Fibroblast of skin of scalp (primary cell): ENCODE data around the gene HGS.
A peak's percentile ranks its signal among the peaks of the same experiment; 100 is the strongest.

Experiments
- DNase-seq: peaks from one replicate; pipeline ENCODE4 v3.0.0-alpha.2; 2013

HGS gene

DNA sequence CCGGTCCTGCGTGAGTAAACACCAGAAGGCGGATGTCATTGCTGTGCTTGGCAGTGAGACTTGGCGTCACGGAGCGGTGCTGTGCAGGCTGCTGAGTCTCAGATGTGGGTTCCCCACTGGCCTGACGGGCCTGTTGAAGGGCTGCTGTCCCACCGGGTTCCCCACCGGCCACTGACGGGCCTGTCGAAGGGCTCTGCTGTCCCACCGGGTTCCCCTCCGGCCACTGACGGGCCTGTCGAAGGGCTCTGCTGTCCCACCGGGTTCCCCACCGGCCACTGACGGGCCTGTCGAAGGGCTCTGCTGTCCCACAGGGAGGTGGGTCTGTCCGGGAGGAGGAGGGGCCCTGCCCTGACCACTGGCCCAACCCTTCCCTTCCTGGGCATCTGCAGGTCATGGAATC lies 2.8 kb downstream of the HGS start:
- DNase-seq = no peak

DNA sequence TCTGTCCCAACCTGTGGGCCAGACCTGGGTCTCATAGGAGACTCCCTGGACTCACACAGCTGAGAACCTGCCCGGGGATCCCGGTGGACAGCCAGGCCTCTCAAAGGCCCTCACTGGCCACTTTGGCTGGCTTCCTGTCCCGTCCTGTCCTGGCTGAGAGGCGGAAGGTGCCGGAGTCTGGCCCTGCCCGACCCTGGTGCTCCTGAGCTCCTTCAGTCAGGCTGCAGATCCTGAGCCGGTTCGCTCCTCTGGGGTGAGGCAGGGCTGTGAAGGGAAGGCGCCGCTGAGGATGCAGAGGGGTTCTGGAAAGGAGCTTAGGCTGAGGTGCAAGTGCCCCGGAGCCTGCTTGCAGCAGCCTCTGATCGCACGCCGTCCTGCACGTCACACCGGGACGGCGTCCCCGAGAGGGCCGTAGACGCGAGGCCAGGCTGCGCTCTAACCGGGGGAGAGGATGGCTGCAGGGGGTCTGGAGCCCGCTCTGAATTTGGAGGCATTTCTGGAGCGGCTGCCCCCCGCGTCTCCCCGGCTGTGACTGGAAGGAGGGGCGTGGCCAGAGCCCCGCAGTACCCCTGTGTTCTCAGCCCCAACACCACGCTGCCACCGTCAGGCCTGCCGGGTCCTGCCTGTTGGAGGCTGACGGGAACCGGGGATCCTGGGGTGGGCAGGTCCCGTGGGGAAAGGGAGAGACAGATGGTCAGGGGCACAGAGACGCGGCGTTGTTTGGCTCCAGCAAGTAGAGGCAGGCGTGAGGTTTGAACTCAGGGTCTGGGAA lies 4.1 kb downstream of the HGS start:
- DNase-seq = no peak

DNA sequence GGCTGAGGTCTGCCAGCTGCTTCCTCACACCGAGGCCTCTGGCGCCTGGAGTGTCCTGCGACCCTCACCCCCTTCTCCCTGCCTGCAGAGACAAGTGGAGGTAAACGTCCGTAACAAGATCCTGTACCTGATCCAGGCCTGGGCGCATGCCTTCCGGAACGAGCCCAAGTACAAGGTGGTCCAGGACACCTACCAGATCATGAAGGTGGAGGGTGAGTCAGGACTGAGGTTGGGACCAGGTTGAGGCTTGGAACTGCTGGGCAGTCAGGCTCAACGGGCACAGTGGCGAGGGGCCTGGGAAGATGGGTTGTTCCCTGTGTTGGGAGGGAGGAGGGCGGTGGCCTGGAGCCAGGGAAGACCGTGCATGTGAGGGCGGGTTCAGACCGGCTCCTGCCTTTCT lies 4.8 kb downstream of the HGS start:
- no peak for DNase-seq

DNA sequence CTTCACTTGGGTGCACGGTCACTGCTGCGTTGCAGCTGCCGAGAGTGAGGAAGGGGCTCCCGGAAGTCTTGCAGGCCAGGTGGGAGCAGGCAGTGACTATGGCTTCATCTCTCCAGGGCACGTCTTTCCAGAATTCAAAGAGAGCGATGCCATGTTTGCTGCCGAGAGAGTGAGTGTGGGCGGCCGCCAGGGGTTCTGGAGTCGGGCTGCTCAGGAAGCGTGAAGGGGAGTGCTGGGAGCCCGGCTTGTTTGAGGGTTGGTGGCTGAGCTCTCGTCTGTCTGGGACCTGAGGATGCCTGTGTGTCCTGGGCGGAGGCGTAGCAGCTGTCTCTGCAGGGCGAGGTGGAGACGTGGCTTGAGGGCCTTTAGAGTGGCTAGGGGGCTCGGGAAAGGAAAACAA lies 6.3 kb downstream of the HGS start:
- no peak for DNase-seq

DNA sequence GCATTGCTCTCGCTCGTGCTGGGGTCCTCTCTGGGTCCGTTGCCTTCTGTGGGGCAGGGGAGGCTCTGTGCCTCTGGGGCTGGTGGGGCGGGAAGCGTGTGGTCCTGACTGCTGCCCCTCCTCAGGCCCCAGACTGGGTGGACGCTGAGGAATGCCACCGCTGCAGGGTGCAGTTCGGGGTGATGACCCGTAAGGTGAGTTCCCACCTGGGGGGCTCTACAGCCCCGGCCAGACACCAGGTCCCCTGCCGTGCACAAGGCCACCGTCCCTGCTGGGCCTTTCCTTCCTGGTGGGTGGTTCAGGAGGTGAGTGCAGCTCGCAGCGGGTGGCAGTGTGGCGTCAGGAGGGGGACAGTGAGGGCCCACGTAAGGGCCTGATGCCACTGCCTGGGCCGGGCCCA lies 6.7 kb downstream of the HGS start:
- DNase-seq = no peak

DNA sequence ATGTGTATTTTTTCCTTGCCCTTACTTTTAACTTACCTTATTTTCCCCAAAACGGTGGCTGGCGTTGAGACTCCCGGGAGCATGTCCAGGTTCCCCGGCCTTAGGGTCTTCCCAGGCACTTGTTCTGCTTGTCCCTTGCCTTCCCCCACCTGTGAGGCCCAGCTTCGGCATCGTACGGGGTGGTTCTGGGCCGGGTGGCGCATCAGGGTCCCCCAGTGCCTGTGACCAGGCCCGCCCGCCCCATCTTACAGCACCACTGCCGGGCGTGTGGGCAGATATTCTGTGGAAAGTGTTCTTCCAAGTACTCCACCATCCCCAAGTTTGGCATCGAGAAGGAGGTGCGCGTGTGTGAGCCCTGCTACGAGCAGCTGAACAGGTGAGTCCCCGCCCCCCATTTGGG lies 7.4 kb downstream of the HGS start:
- no peak for DNase-seq

DNA sequence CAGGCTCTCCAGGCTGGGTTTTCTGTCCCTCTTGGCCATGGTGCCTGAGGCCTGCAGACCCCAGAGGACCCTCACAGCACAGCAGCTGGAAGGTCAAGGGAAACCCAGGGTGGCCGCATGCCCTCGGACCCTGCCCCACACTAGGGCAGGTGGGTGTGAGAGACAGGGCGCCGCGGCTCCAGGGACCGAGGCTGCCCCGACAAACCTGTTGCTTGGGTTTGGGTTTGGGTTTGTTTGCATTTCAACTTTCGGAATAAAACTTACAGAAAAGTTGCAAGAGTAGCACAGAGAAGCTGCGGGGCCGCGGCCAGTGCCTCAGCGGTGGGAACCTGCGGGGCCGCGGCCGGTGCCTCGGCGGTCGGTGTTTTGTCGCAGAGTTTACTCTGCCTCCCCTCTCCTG lies 7.8 kb downstream of the HGS start:
- no peak for DNase-seq

DNA sequence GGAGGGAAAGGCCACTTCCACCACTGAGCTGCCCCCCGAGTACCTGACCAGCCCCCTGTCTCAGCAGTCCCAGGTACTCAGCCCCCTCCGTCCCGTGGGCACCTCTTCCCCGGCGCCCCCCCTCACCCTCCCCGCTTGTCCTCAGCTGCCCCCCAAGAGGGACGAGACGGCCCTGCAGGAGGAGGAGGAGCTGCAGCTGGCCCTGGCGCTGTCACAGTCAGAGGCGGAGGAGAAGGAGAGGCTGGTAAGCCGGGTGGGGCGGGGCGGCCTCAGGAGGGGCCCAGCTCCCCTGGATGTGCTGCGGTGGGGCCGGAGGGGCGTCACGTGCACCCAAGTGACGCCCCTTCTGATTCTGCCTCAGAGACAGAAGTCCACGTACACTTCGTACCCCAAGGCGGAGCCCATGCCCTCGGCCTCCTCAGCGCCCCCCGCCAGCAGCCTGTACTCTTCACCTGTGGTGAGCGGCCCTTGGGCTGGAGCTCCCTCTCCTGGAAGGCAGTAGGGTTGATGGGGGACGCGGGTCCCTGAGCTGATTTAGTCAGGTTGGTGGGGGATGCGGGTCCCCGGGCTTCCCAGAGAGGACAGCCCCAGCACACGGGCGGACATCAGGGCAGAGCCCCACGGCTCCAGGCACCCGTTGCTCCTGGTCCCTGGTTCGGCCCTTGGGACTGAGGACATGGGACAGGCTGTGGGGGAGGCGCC lies 9.8 kb downstream of the HGS start:
- DNase-seq = no peak

DNA sequence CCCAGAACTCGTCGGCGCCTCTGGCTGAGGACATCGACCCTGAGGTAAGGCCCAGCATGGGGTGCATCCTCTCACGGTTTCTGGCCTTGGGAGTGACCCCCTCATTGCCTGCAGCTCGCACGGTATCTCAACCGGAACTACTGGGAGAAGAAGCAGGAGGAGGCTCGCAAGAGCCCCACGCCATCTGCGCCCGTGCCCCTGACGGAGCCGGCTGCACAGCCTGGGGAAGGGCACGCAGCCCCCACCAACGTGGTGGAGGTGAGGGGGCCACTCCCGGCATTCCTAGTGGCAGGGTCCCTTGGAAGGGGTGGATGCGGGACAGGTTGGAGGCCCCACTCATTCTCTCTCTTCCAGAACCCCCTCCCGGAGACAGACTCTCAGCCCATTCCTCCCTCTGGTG lies 11.0 kb downstream of the HGS start:
- no peak for DNase-seq

DNA sequence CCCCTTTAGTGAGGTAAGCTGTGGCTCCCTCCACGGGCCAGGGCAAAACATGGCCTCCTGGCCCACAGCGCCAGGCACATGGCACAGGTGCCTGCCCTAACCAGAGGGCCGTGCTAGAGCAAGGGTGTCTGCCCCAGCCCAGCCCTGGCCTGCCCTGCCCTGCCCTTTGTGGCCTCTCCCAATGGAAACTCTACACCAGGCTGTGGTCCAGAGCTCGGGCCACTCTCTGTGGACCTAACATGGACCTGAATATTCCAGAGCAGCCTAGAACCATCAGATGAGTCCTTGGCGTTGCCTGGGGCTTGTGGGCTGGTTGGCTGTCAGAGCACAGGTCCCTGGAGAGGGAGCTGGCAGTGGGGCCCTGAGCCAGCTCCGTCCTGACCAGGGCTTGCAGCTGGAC lies 11.4 kb downstream of the HGS start:
- DNase-seq = no peak

DNA sequence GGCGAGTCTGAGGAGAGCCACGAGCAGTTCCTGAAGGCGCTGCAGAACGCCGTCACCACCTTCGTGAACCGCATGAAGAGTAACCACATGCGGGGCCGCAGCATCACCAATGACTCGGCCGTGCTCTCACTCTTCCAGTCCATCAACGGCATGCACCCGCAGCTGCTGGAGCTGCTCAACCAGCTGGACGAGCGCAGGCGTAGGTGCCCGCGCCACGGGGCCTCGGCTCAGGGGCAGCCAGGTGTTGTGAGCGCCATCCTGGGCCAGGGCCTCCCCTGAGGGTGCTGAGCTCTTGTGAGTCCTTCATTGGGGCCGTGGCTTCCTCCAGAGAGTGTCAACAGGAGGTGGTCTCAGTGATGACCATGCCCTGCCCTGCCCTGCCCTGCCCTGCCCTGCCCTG lies 12.0 kb downstream of the HGS start:
- no peak for DNase-seq

DNA sequence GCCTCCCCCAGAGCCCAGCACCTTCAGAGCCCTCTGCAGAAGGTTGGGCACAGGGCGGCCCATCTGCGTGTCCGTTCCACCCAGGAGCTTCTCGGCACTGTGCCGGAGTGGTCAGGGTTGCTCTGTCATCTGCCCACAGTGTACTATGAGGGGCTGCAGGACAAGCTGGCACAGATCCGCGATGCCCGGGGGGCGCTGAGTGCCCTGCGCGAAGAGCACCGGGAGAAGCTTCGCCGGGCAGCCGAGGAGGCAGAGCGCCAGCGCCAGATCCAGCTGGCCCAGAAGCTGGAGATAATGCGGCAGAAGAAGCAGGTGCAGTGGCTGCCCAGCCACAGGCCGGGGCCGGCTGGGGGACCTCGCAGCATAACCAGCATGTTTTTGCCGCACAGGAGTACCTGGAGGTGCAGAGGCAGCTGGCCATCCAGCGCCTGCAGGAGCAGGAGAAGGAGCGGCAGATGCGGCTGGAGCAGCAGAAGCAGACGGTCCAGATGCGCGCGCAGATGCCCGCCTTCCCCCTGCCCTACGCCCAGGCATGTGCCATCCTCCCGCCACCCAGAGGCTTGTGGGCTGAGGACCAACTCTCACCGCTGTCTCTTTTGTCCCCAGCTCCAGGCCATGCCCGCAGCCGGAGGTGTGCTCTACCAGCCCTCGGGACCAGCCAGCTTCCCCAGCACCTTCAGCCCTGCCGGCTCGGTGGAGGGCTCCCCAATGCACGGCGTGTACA lies 12.6 kb downstream of the HGS start:
- DNase-seq = no peak

DNA sequence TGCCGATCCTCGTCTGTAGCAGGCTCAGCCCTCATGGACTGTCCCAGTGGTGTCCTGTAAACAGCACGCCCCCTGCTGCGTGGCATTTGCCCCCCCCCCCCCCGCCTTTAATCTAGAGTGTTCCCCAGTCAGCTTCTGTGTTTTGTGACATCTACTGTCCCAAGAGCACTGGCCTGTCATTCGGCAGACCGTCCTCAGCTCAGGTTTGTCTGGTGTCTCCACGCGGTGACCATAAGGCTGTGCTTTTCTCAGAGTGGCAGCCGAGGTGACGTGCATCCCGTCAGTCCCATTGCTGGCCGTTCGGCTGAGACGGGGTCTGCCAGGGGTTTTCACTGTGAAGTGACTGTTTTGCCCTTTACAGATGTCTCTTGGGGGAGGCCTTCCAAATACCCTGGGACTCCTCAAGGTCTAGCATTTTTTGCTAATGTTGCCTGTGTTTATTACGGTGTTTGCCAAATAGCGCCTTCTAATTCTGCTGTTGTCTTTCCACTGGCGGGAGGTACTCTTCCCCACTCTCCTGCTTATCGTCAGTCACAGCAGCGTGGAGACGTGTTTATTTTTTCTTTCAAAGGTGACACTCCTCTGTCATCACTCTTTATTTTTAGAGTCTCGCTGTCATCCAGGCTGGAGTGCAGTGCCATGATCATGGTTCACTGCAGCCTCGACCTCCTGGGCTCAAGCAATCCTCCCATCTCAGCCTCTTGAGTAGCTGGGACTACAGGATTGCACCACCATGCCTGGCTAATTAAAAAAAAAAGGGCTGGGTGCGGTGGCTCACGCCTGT lies 13.6 kb downstream of the HGS start:
- no peak for DNase-seq

DNA sequence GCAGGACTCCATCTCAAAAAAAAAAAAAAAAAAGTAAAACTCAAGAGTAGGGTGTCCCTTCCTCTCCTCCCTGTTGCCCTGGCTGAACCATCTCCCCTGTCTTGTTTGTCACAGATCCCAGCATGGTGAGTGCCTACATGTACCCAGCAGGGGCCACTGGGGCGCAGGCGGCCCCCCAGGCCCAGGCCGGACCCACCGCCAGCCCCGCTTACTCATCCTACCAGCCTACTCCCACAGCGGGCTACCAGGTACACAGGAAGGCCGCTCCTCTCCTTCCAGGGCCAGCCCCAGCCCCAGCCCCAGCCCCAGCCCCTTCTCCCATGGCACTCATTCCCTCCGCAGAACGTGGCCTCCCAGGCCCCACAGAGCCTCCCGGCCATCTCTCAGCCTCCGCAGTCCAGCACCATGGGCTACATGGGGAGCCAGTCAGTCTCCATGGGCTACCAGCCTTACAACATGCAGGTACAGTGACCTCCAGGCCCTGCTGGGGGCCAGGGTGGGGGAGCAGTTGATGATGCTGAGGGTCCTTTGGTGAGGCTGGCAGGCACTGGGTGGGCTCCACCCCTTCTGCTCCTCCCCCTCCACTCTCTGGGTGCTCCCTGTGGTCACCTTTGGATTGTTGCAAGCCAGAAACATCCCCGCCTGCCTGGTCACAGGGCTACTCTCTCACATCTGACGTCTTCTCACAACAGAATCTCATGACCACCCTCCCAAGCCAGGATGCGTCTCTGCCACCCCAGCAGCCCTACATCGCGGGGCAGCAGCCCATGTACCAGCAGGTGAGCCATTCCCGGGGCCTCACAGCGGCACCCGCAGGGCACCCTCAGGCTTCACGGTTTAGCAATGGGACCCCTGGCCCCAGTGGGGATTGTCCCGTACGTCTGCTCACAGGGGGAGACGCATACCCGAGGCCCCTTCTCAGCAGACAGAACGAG lies 16.8 kb downstream of the HGS start:
- DNase-seq = no peak

DNA sequence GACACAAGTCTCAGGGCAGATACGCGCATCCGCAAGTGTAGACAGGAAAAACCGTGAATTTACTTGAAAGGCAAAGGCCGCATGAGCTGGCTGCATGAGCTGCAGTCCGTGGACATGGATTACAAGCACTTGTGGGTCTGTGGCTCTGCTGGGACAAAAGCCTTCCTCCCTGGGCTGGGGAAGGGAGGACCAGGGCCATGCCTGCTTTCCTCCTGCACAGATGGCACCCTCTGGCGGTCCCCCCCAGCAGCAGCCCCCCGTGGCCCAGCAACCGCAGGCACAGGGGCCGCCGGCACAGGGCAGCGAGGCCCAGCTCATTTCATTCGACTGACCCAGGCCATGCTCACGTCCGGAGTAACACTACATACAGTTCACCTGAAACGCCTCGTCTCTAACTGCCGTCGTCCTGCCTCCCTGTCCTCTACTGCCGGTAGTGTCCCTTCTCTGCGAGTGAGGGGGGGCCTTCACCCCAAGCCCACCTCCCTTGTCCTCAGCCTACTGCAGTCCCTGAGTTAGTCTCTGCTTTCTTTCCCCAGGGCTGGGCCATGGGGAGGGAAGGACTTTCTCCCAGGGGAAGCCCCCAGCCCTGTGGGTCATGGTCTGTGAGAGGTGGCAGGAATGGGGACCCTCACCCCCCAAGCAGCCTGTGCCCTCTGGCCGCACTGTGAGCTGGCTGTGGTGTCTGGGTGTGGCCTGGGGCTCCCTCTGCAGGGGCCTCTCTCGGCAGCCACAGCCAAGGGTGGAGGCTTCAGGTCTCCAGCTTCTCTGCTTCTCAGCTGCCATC lies 17.7 kb downstream of the HGS start:
- no peak for DNase-seq

DNA sequence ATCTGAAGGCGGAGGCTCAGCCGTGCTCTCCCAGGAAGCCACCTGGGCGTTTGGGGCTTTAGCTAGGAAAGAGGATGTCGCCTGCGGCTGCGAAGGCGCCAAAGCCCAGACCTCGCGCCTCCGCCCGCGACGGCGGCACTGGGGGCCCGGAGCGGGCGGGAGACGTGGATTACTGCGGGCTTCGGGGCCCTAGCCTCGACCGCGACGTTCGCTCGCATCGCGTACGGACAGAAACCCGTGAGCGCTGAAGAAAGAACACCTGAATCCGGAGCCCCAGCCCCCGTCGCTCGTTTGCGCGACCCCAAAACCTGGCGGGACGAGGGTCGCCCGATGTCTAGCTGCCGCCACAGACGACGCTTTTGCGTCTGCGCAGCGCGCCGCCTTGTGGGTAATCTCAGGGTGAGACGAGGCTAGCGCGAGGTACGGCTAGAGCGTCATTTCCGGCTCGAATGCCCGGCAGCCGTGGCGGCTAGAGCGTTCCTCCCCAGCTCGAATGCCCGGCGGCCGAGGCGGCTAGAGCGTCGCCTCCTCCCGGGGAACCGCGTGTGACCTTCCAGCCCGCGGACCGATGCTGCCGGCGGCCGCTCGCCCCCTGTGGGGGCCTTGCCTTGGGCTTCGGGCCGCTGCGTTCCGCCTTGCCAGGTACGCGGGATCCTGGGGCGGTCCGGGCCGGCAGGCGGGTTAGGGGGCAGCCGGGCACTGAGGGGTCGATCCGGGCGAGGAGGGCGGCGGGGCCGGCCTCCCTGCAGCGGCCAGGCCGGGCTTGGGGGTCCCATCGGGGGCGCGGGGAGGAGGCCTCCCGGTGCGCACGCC lies 19.3 kb downstream of the HGS start, which contains the start of gene MRPL12:
Gene MRPL12 (plus strand): TSS at position 434 of the 813 bp plus-strand sequence. CDS start 135 bp downstream, at position 569.
- DNase-seq = peak; percentile 91

DNA sequence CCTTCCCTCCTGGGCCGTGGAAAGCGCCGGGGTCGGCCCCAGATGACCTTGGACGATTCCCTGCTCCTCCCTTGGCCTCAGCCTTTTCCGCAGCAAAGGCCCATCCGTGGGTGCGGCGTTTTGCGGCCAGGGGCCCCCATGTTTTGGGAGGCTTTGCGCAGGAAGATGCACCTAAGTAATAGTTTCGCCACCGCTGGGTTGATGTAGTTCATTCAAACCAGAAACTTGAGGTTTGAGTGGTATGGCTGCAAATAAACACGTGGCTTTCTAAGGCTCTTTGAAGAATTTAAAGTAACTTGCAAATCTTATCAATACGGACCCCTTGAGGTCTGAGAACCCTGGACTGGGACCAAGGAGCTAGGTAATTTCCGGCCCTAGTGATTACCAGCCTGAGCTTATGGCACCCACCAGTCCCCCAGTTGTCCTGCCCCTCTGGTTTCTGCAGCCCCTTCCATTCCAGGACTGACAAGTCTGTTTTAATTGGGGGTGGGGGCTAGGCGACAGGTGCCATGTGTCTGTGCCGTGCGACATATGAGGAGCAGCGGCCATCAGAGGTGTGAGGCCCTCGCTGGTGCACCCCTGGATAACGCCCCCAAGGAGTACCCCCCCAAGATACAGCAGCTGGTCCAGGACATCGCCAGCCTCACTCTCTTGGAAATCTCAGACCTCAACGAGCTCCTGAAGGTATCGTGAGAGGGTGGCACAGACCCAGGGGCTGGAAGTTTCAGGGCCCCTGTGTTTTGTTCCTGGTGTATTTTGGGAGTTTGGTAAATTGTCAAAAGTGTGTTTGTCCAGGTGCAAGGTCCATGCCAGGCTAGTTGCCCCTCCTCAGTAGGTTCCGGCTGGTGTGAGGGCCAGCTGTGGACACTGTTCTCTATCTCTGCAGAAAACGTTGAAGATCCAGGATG lies 20.2 kb downstream of the HGS start:
- no peak for DNase-seq

DNA sequence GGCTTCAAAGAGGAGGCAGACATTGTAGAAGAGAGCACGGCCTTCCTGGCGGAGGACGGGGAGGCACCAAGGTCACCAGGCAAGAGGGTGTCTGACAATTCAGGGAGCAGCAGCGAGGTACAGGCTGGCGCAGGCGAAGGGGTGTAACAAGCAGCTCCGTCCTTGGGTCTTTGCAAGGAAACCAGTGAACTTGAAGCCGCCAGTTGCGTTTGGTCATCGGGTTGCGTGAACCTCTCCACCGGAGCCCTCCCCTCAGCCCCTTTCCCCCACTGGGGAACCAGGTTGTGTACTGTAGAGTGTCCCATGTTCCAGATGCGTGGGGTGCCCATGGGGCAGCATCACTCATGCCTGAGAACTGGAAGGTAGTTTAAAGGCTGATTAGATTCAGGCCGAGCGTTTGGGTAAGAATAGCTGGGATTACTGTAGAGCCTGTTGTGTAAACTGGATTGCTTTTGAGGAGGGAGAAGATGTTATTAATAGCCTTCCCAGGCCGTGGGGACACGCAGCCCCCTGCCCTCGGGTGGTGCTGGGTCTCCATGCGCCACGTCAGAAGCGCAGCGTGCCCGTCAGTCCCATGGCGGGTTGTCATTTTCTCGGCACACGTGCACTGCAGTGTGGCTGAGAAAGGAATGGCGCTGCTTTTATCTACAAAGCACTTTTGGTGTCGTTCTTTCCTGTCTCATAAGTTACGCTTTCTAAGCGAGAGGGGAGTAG lies 21.9 kb downstream of the HGS start:
- no peak for DNase-seq
